CD4-positive, alpha-beta T cell treated with Interleukin-12 subunit alpha and Interleukin-12 subunit beta, for 1 hour (primary cell): ENCODE data around the gene HOXA13.

Experiments used
- DNase-seq: peaks from one replicate; pipeline ENCODE4 v3.0.0-alpha.2; 2020

Gene HOXA13

GRCh38 chr7:27205325-27206280 is 5.7 kb upstream of the HOXA13 start:
- no peak for DNase-seq

GRCh38 chr7:27204851-27205322 is 5.0 kb upstream of the HOXA13 start:
- no peak for DNase-seq

- no peak for DNase-seq
Observed at GRCh38 chr7:27203964-27204594, 4.2 kb upstream of the HOXA13 start.

GRCh38 chr7:27203365-27203953 is 3.6 kb upstream of the HOXA13 start:
- DNase-seq, result no peak

GRCh38 chr7:27202862-27203134 is 2.9 kb upstream of the HOXA13 start:
- no peak for DNase-seq

GRCh38 chr7:27202018-27202861 is 2.3 kb upstream of the HOXA13 start:
- DNase-seq, result no peak

- DNase-seq, result no peak
Observed at GRCh38 chr7:27201580-27202017, 1.7 kb upstream of the HOXA13 start.

DNA sequence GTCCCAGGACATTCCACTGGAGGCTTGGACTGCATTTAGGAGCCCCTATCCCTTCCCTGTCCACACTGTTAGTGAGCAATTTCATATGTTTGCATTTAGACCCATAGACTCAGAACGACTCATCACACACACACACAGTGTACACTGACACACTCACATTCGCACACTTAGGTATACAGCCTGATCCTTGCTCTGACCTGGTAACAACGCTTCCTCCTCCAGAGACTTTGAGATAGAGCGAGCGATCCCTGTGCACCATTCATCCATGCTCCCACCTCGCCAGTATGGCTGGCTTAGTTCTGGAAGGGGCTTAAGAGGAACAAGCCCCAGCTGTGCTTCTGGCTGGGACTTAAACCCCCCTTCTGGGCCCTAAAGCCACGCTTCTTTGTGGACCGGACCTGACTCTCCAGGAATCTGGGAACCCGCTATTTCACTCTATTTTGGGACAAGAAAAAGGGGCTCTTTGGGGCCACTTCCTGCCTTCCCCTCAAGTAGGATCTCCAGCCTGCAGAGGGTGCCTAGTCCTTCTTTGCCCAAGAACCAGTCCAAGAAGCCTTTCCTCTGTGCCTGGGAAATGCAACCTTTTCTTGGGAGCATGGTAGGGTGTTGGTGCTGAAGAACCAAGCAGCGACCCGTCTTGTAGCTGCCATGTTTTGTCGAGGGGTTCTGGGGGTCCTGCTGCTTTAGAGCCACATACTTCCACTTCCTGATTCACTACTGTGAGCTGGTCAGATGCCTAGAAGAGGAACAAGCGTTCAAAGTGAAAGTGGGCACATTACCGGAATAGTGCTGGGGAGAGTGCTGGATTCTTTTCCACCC is 1.1 kb upstream of the HOXA13 start:
- DNase-seq, result no peak

- no peak for DNase-seq
Observed at GRCh38 chr7:27198871-27199801, 755 bp downstream of the HOXA13 start.

GRCh38 chr7:27198138-27198841 is 1.6 kb downstream of the HOXA13 start:
- DNase-seq, result no peak

GRCh38 chr7:27197137-27198042 is 2.5 kb downstream of the HOXA13 start:
- no peak for DNase-seq

GRCh38 chr7:27196287-27196767 is 3.6 kb downstream of the HOXA13 start:
- peak; percentile 79 for DNase-seq

DNA sequence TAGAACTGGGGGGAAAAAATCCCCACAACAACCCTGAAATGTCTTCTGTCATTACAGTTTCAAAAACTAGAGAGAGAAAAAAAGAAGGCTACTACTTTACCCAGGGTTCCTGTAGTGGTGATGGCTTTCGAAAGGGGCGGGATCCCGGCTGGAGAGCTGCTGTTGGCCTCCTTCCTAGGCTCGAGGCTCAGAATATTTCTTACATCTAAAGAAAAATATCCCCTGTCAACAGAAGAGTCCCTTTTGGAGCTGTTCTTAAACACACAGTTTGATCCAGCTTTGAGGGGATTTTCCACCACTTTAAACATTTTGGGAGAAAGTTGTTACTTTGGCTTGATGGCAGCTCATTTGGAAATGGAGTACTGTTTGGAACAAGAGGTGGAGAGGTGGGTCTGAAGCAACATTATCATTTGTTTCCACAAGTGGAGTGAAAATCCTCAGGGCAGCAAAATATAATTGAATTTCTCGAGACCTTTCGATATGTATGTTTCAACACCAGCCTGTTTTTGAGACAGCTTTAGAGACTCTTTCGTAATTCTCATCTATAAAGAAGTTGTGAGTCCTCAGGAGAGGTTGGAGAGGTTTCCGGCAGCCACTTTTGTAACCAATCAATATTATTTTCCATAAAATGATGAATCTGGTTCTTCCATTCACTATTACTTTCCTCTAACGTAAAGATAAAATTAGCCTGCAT is 5.1 kb downstream of the HOXA13 start:
- no peak for DNase-seq

DNA sequence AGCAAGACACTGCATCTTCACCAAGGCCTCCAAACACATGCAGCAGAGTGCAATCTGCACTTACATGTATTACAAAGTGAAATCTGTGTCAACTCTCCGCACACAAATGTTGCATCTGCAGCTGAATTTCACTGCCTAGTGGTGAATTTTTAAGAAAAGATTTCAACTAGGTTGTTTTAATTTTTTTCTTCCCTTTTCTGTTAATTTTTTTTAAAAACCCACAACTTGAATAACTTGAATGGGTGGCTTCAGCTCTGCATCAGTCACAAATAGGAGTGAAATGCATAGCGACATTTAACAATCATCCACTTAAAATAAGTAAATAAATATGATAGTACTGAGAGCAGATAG is 5.9 kb downstream of the HOXA13 start:
- DNase-seq, result no peak

DNA sequence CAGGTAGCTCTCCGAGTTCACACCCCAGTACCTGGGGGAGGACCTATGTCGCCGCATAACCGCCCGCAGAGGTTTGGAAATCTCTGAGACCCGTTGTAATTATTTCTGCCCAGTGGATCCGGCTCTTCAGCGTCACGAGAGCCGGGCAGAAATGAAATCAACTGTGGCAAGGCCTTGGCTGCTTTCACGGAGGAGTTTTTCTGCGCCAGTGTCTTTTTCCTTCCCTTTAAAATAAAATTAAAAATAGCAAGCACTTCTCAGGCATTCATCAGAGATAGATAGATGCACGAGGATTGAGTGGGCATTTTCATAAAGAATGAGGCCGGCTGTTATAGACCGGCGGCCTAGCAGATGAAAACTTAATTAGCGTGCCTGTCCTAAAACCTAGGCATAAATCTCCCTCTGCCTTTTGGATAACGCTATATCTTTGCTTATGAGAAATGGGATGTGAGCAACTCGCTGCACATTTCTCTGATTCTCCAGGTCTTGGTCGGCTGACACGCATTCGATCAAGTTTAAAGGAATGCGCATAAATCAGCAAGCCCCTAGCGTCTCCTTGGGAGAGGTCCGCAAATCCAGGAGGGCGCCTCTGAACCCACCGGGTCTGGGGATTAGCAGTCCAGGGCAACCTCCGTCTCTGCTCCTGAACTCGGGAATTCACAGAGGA is 6.4 kb downstream of the HOXA13 start:
- DNase-seq, result no peak

- DNase-seq, result no peak
Observed at GRCh38 chr7:27192546-27193334, 7.2 kb downstream of the HOXA13 start.
